Skeletal muscle tissue (tissue), 4 donors: ENCODE measurements around the gene TRAK1. TPM values are rescaled to one million over a fixed set of nuclear protein-coding genes. Genes with fewer than 3 reads are reported as not detected.
"Not testable (repeated sequence)": the region's sequence is repeated elsewhere in the genome, so short reads cannot be mapped to it uniquely, and the experiment has no call there.

Experiments
- H3K27ac ChIP-seq: one replicate; pipeline ENCODE4 v1.7.0; 2013; ENCODE audit warnings: mild to moderate bottlenecking, low read depth, low read length, inconsistent platforms
- H3K27me3 ChIP-seq, 3 donors: one replicate each; pipeline ENCODE4 v1.7.0; 2013; ENCODE audit warnings: low read length in 3 of 3; ENCODE audit not compliant: control insufficient read depth in 3 of 3, insufficient read depth in 3 of 3
- H3K36me3 ChIP-seq, 3 donors: one replicate each; pipeline ENCODE4 v1.7.0; 2013; ENCODE audit warnings: low read length in 3 of 3; ENCODE audit not compliant: control insufficient read depth in 3 of 3, insufficient read depth in 3 of 3
- H3K4me1 ChIP-seq, 3 donors: one replicate each; pipeline ENCODE4 v1.7.0; 2013; ENCODE audit warnings: low read length in 3 of 3, mild to moderate bottlenecking in 3 of 3; ENCODE audit not compliant: control insufficient read depth in 3 of 3, insufficient read depth in 3 of 3
- H3K4me3 ChIP-seq, 3 donors: one replicate each; pipeline ENCODE4 v1.7.0; 2013; ENCODE audit warnings: low read length in 3 of 3
- H3K9ac ChIP-seq, 3 donors: one replicate each; pipeline ENCODE4 v1.7.0; 2013; ENCODE audit warnings: low read length in 3 of 3, mild to moderate bottlenecking in 3 of 3, moderate library complexity in 2 of 3, low read depth in 1 of 3
- H3K9me3 ChIP-seq, 3 donors: one replicate each; pipeline ENCODE4 v1.7.0; 2013; ENCODE audit warnings: low read length in 3 of 3; ENCODE audit not compliant: control insufficient read depth in 3 of 3
- total RNA-seq: library from RNA; depleted of rRNA; stranded (reverse); fragments of >200 nt; gene quantifications from one replicate; pipeline ENCODE4 v1.2.3, GENCODE V29; 2014
- donor health status: Osteomylitis.

TRAK1 gene
- total RNA-seq, 1 donor from 2014 or later = 57.9 TPM

- peaks cover 14 to 21% (median 20%) of the 10 kb centered on the region in 3 donors for H3K4me1 ChIP-seq
- H3K36me3 ChIP-seq = not testable (repeated sequence)
These were observed 14.8 kb downstream of the TRAK1 start for GRCh38 chr3:42105994-42106393.

GRCh38 chr3:42106646-42107045, 15.5 kb downstream of the TRAK1 start:
- Histone ChIP-seq H3K4me1 (peaks cover 7 to 15% (median 14%) of the 10 kb centered on the region in 3 donors), H3K27me3 (no peaks in the 10 kb centered on the region), H3K9ac (no peak overlapping the region), H3K36me3 (peaks cover 0 to 2% (median 2%) of the 10 kb centered on the region in 3 donors), H3K4me3 (no peak overlapping the region), H3K9me3 (no peaks in the 10 kb centered on the region), H3K27ac (peak overlapping the region; percentile 64)

More at GRCh38 chr3:42105994-42106393, 14.8 kb downstream of the TRAK1 start:
- not testable (repeated sequence) for H3K27me3 ChIP-seq, H3K9ac ChIP-seq, H3K27ac ChIP-seq, H3K4me3 ChIP-seq, H3K9me3 ChIP-seq

GRCh38 chr3:42110631-42111030, 19.5 kb downstream of the TRAK1 start:
- Histone ChIP-seq H3K4me1 (peaks cover 12 to 23% (median 18%) of the 10 kb centered on the region in 3 donors), H3K9me3 (no peaks in the 10 kb centered on the region), H3K36me3 (peaks cover 0 to 2% (median 0%) of the 10 kb centered on the region in 3 donors), H3K9ac (no peak overlapping the region), H3K4me3 (no peak overlapping the region), H3K27ac (no peak overlapping the region), H3K27me3 (no peaks in the 10 kb centered on the region)

GRCh38 chr3:42114130-42114725, 23.1 kb downstream of the TRAK1 start:
- Histone ChIP-seq H3K4me3 (no peak overlapping the region), H3K9ac (no peak overlapping the region), H3K4me1 (peaks cover 45 to 55% (median 54%) of the 10 kb centered on the region in 3 donors), H3K9me3 (no peaks in the 10 kb centered on the region), H3K36me3 (no peaks in the 10 kb centered on the region), H3K27ac (peak overlapping the region; percentile 79), H3K27me3 (no peaks in the 10 kb centered on the region)

GRCh38 chr3:42115215-42115614, 24.1 kb downstream of the TRAK1 start:
- H3K27ac ChIP-seq = peak overlapping the region; percentile 79
- peak overlapping the region; percentile 35 to 76 (median 74) for H3K9ac ChIP-seq
- H3K36me3 ChIP-seq = no peaks in the 10 kb centered on the region
- H3K9me3 ChIP-seq = no peaks in the 10 kb centered on the region
- H3K27me3 ChIP-seq = no peaks in the 10 kb centered on the region
- H3K4me1 ChIP-seq = peaks cover 54 to 63% (median 62%) of the 10 kb centered on the region in 3 donors
- peak overlapping the region; percentile 40 to 61 (median 42) for H3K4me3 ChIP-seq

GRCh38 chr3:42115946-42116345, 24.8 kb downstream of the TRAK1 start:
- Histone ChIP-seq H3K9me3 (no peaks in the 10 kb centered on the region), H3K4me3 (peak overlapping the region; percentile 40 to 61 (median 42)), H3K4me1 (peaks cover 56 to 67% (median 62%) of the 10 kb centered on the region in 3 donors), H3K9ac (peak overlapping the region in 2 of 3 donors; percentile 74 to 76), H3K27me3 (no peaks in the 10 kb centered on the region), H3K36me3 (no peaks in the 10 kb centered on the region), H3K27ac (peak overlapping the region; percentile 79)

- Histone ChIP-seq H3K4me1 (peaks cover 56 to 68% (median 63%) of the 10 kb centered on the region in 3 donors), H3K4me3 (no peak overlapping the region), H3K9ac (peak overlapping the region in 2 of 3 donors; percentile 28 to 51), H3K36me3 (no peaks in the 10 kb centered on the region), H3K27me3 (no peaks in the 10 kb centered on the region), H3K27ac (peak overlapping the region; percentile 79), H3K9me3 (no peaks in the 10 kb centered on the region)
These were observed 25.3 kb downstream of the TRAK1 start for GRCh38 chr3:42116466-42116865.

DNA sequence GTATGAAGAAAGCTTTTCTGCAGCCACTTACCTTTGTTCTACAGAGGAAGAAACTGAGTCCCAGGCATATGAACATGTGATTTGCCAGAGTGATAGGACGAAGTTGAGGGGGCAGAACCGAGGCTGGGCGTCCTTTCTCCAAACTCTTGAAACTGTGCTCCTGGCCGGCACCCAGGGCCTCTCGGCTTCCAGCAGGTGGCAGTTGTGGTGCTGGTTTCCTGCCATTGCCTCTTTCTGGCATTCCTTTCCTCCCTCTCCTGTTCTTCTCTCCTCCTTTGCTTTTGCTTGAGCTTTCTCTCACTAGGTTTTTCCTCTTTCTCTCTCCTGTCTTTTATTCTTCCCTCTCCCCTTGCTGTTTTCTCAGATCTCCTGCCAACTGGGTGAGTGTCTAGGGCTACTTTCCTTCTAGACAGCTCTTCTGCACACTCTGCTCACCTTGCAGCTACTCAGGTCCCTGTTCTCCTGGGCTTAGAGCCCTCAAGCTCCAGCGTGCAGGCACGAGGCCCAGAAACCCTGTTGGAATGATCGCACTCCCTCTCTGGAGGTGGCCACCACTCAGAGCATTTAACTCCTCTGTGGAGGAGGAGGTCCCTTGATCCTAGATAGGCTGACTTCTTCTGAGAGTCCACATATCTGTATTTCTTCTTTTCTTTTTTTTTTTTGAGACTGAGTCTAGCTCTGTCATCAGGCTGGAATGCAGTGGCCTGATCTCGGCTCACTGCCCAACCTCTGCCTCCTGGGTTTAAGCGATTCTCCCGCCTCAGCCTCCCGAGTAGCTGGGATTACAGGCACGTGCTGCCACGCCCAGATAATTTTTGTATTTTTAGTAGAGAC, 26.2 kb downstream of the TRAK1 start:
- Histone ChIP-seq H3K9me3 (no peaks in the 10 kb centered on the region), H3K27ac (peak overlapping the region; percentile 79), H3K9ac (peak overlapping the region; percentile 42 to 51 (median 47)), H3K27me3 (no peaks in the 10 kb centered on the region), H3K4me1 (peaks cover 61 to 73% (median 73%) of the 10 kb centered on the region in 3 donors), H3K36me3 (no peaks in the 10 kb centered on the region), H3K4me3 (peak overlapping the region; percentile 0 to 10 (median 7))

GRCh38 chr3:42118762-42119361, 27.7 kb downstream of the TRAK1 start:
- Histone ChIP-seq H3K9me3 (no peaks in the 10 kb centered on the region), H3K27ac (no peak overlapping the region), H3K4me1 (peaks cover 73 to 87% (median 85%) of the 10 kb centered on the region in 3 donors), H3K27me3 (no peaks in the 10 kb centered on the region), H3K36me3 (no peaks in the 10 kb centered on the region), H3K9ac (peak overlapping the region in 1 of 3 donors; percentile 35), H3K4me3 (no peak overlapping the region)
